PC-3 (cell line): ENCODE measurements around the gene SDHC. TPM values are rescaled to one million over a fixed set of nuclear protein-coding genes. Genes with fewer than 3 reads are reported as not detected.

Experiments
- ATAC-seq: fragments of 200-7000 bp; cut with Tn5 transposase; 2 replicates; pipeline ENCODE4 v1.9.1; 2020; ENCODE audit warnings: mild to moderate bottlenecking, moderate library complexity
- BruUV-seq: library from RNA; stranded (reverse); fragments of 400-500 nt; replicated peaks from 2 replicates; lab custom pipeline; 2021; lab: Mats Ljungman, UMichigan
- CTCF ChIA-PET: fragments of 300-600 bp; sonication (Branson Sonifier 250); formaldehyde crosslinking; loops from one replicate; lab custom pipeline; 2022; ENCODE audit warnings: antibody characterized with exemption; lab: Charles Lee
- POLR2A ChIA-PET: fragments of 300-600 bp; sonication (Branson Sonifier 250); formaldehyde crosslinking; loops from one replicate; lab custom pipeline; 2022; ENCODE audit warnings: antibody characterized with exemption; ENCODE audit not compliant: unreplicated experiment; lab: Charles Lee
- DNase-seq: peaks from one replicate; pipeline ENCODE4 v3.0.0-alpha.2; 2015
- H2AFZ ChIP-seq: fragments of 300-600 bp; sonication (generic); 2 replicates; pipeline ENCODE4 v1.6.0; 2016; ENCODE audit warnings: antibody characterized with exemption, low read length
- H3F3A ChIP-seq: fragments of 300-600 bp; sonication (generic); one replicate; pipeline ENCODE4 v1.6.0; 2017; ENCODE audit warnings: antibody characterized with exemption, low read length, control low read depth, mild to moderate bottlenecking; ENCODE audit not compliant: unreplicated experiment
- H3K27ac ChIP-seq: fragments of 300-600 bp; sonication (generic); 2 replicates; pipeline ENCODE4 v1.5.1; 2016; ENCODE audit warnings: mild to moderate bottlenecking, low read length
- H3K27me3 ChIP-seq: fragments of 300-600 bp; sonication (generic); 2 replicates; pipeline ENCODE4 v1.6.1; 2016; ENCODE audit warnings: low read length, mixed read lengths
- H3K36me3 ChIP-seq: fragments of 300-600 bp; sonication (generic); 2 replicates; pipeline ENCODE4 v1.6.1; 2016; ENCODE audit warnings: low read depth, mixed run types, low read length, mixed read lengths
- H3K4me1 ChIP-seq: fragments of 300-600 bp; sonication (generic); 2 replicates; pipeline ENCODE4 v1.5.1; 2016; ENCODE audit warnings: low read length; ENCODE audit not compliant: insufficient read depth
- H3K4me2 ChIP-seq: fragments of 300-600 bp; sonication (generic); 2 replicates; pipeline ENCODE4 v1.6.0; 2016; ENCODE audit warnings: low read length
- H3K4me3 ChIP-seq: fragments of 300-600 bp; sonication (generic); 2 replicates; pipeline ENCODE4 v1.5.1; 2016; ENCODE audit warnings: mild to moderate bottlenecking, low read length, mixed read lengths
- H3K79me2 ChIP-seq: fragments of 300-600 bp; sonication (generic); 2 replicates; pipeline ENCODE4 v1.6.1; 2017; ENCODE audit warnings: low read length, mixed read lengths
- H3K9ac ChIP-seq: fragments of 300-600 bp; sonication (generic); 2 replicates; pipeline ENCODE4 v1.6.0; 2016; ENCODE audit warnings: mild to moderate bottlenecking, low read length
- H3K9me2 ChIP-seq: fragments of 300-600 bp; sonication (generic); replicated peaks from 2 replicates; pipeline ENCODE4 v1.6.1; 2016; ENCODE audit warnings: mixed run types, low read length, mixed read lengths
- H3K9me3 ChIP-seq: fragments of 300-600 bp; sonication (generic); 2 replicates; pipeline ENCODE4 v1.6.1; 2016; ENCODE audit warnings: low read length, mixed read lengths
- H4K20me1 ChIP-seq: fragments of 300-600 bp; sonication (generic); 2 replicates; pipeline ENCODE4 v1.6.1; 2016; ENCODE audit warnings: low read length, mixed read lengths
- CTCF ChIP-seq: fragments of 300-600 bp; sonication (generic); conservative IDR thresholded peaks from 2 replicates; pipeline ENCODE4 v1.5.1; 2017; ENCODE audit warnings: antibody characterized with exemption, low read depth, mild to moderate bottlenecking, low read length
- EZH2 ChIP-seq: fragments of 300-600 bp; sonication (generic); IDR thresholded peaks from one replicate; pipeline ENCODE4 v1.6.1; 2017; ENCODE audit warnings: antibody characterized with exemption, mild to moderate bottlenecking, low read length; ENCODE audit not compliant: unreplicated experiment
- EZH2phosphoT487 ChIP-seq: fragments of 300-600 bp; sonication (generic); IDR thresholded peaks from 2 replicates; pipeline ENCODE4 v1.6.1; 2018; ENCODE audit warnings: mild to moderate bottlenecking, antibody characterized with exemption, low read length, borderline replicate concordance
- intact Hi-C: fragments of 100-400 bp; cut with micrococcal nuclease; formaldehyde crosslinking; loops from 2 replicates; pipeline ENCODE4 v1.9.0; 2023
- total RNA-seq: library from RNA; depleted of rRNA; stranded (reverse); fragments of >200 nt; gene quantifications from 2 replicates; pipeline ENCODE4 v1.2.3, GENCODE V29; 2014

The SDHC gene
- total RNA-seq, 1 experiment from 2014 or later = 26.1 TPM

- H3K36me3 ChIP-seq = peaks cover 29% of the 10 kb centered on the region
- TSS peak; percentile 4 for BruUV-seq
Measured at GRCh38 chr1:161342177-161342576, 28.0 kb downstream of the SDHC start.

GRCh38 chr1:161342821-161343220 lies 28.6 kb downstream of the SDHC start:
- ATAC-seq (no peak), DNase-seq (no peak)
- Histone ChIP-seq H2AFZ (no peak overlapping the region), H3K4me1 (no peaks in the 10 kb centered on the region), H3K9me2 (no peaks in the 10 kb centered on the region), H3F3A (no peaks in the 10 kb centered on the region), H3K4me3 (no peak overlapping the region), H3K9me3 (no peaks in the 10 kb centered on the region), H3K79me2 (no peaks in the 10 kb centered on the region), H3K36me3 (peaks cover 27% of the 10 kb centered on the region), H3K4me2 (no peak overlapping the region), H3K27me3 (no peaks in the 10 kb centered on the region), H3K27ac (no peak overlapping the region), H3K9ac (no peak overlapping the region), H4K20me1 (no peaks in the 10 kb centered on the region)
- POLR2A ChIA-PET = no interaction called here
- intact Hi-C loops = no loop called here
- TF ChIP-seq EZH2 = no peak
- TF ChIP-seq EZH2phosphoT487 = no peak
- TF ChIP-seq CTCF = no peak
- BruUV-seq = no TSS peak
- CTCF ChIA-PET = no interaction called here

More at GRCh38 chr1:161342177-161342576, 28.0 kb downstream of the SDHC start:
- no peaks in the 10 kb centered on the region for H4K20me1 ChIP-seq
- ChIA-PET CTCF (no interaction called here), POLR2A (no interaction called here)
- no peaks in the 10 kb centered on the region for H3K9me3 ChIP-seq
- no peak overlapping the region for H3K27ac ChIP-seq
- no peak overlapping the region for H3K4me2 ChIP-seq
- no peaks in the 10 kb centered on the region for H3K79me2 ChIP-seq
- H2AFZ ChIP-seq = no peak overlapping the region
- H3K4me3 ChIP-seq = no peak overlapping the region
- DNase-seq (no peak), ATAC-seq (no peak)
- TF ChIP-seq EZH2phosphoT487 (no peak), CTCF (no peak), EZH2 (no peak)
- H3K4me1 ChIP-seq = no peaks in the 10 kb centered on the region
- H3K9me2 ChIP-seq = no peaks in the 10 kb centered on the region
- intact Hi-C loops = no loop called here
- no peaks in the 10 kb centered on the region for H3K27me3 ChIP-seq
- no peaks in the 10 kb centered on the region for H3F3A ChIP-seq
- no peak overlapping the region for H3K9ac ChIP-seq

GRCh38 chr1:161350671-161351070 lies 36.5 kb downstream of the SDHC start:
- intact Hi-C loops = no loop called here
- no peaks in the 10 kb centered on the region for H4K20me1 ChIP-seq
- H3K9me2 ChIP-seq = no peaks in the 10 kb centered on the region
- H3K27me3 ChIP-seq = no peaks in the 10 kb centered on the region
- no TSS peak for BruUV-seq
- TF ChIP-seq CTCF = no peak
- no peak for TF ChIP-seq EZH2
- no peak for TF ChIP-seq EZH2phosphoT487
- ATAC-seq (no peak), DNase-seq (no peak)
- no peak overlapping the region for H3K4me2 ChIP-seq
- H3F3A ChIP-seq = no peaks in the 10 kb centered on the region
- no peaks in the 10 kb centered on the region for H3K9me3 ChIP-seq
- H3K9ac ChIP-seq = no peak overlapping the region
- POLR2A ChIA-PET = no interaction called here
- H3K4me1 ChIP-seq = no peaks in the 10 kb centered on the region
- H3K27ac ChIP-seq = no peak overlapping the region
- CTCF ChIA-PET = no interaction called here
- no peaks in the 10 kb centered on the region for H3K79me2 ChIP-seq
- no peak overlapping the region for H3K4me3 ChIP-seq
- no peak overlapping the region for H2AFZ ChIP-seq
- H3K36me3 ChIP-seq = peaks cover 10% of the 10 kb centered on the region
